GM12878 (cell line): Measurements from ENCODE around the gene HNRNPAB. TPM values are rescaled to one million over a fixed set of nuclear protein-coding genes. Genes with fewer than 3 reads are reported as not detected.

Experiments used
- ATAC-seq: fragments of 200-7000 bp; cut with Tn5 transposase; 3 replicates; pipeline ENCODE4 v1.9.1; 2020; ENCODE audit warnings: mild to moderate bottlenecking, moderate library complexity
- BruUV-seq: library from RNA; stranded (reverse); fragments of 400-500 nt; replicated peaks from 2 replicates; lab custom pipeline; 2021; lab: Mats Ljungman, UMichigan
- CTCF ChIA-PET: fragments of 300-600 bp; sonication (Branson Sonifier 250); formaldehyde crosslinking; extraction: SDS; loops from one replicate; lab custom pipeline; 2021; ENCODE audit warnings: inconsistent platforms; lab: Yijun Ruan, JAX
- POLR2A ChIA-PET: fragments of 350-600 bp; formaldehyde crosslinking; extraction: SDS; loops from one replicate; lab custom pipeline; 2021; ENCODE audit warnings: inconsistent platforms; lab: Charles Lee
- RAD21 ChIA-PET: fragments of 300-600 bp; sonication (Branson Sonifier 250); formaldehyde crosslinking; loops from one replicate; lab custom pipeline; 2023; ENCODE audit warnings: antibody characterized with exemption; ENCODE audit not compliant: unreplicated experiment; lab: Charles Lee
- SMC1A ChIA-PET: fragments of 300-600 bp; sonication (Branson Sonifier 250); formaldehyde crosslinking; loops from one replicate; lab custom pipeline; 2023; ENCODE audit not compliant: unreplicated experiment, uncharacterized antibody; lab: Charles Lee
- DNase-seq: peaks from one replicate; pipeline ENCODE4 v3.0.0-alpha.2; 2011; ENCODE audit warnings: low read depth, low spot score
- FAIRE-seq: peaks from 3 replicates; lab custom pipeline; 2011; peaks lifted over from hg19 to GRCh38; lab: Jason Lieb, UNC
- H2AFZ ChIP-seq: 2 replicates; pipeline ENCODE4 v1.6.0; 2011; ENCODE audit warnings: low read depth, low read length, control low read depth; ENCODE audit not compliant: control insufficient read depth
- H3K27ac ChIP-seq: 2 replicates; pipeline ENCODE4 v1.5.1; 2011; ENCODE audit warnings: control low read depth; ENCODE audit not compliant: control insufficient read depth, insufficient read depth
- H3K27me3 ChIP-seq, 2 experiments: replicated peaks in 1 of 2; 2 replicates each; pipeline versions ENCODE4 v1.6.0 to v1.6.1; 2011; ENCODE audit warnings: low read length in 1 of 2; ENCODE audit not compliant: control insufficient read depth in 2 of 2, insufficient read depth in 2 of 2
- H3K36me3 ChIP-seq, 2 experiments: 2 replicates each; pipeline ENCODE4 v1.5.1; 2011; ENCODE audit warnings: low read length in 1 of 2; ENCODE audit not compliant: control insufficient read depth in 2 of 2, insufficient read depth in 2 of 2
- H3K4me1 ChIP-seq: 2 replicates; pipeline ENCODE4 v1.6.1; 2011; ENCODE audit warnings: mild to moderate bottlenecking, low read length, moderate library complexity, mixed read lengths; ENCODE audit not compliant: control insufficient read depth, insufficient read depth
- H3K4me2 ChIP-seq: 2 replicates; pipeline ENCODE4 v1.6.0; 2011; ENCODE audit warnings: control low read depth; ENCODE audit not compliant: control insufficient read depth, insufficient read depth
- H3K4me3 ChIP-seq: fragments of 200-600 bp; sonication (generic); 2 replicates; pipeline ENCODE4 v1.5.1; 2016
- H3K79me2 ChIP-seq: 2 replicates; pipeline ENCODE4 v1.6.0; 2011; ENCODE audit warnings: low read length; ENCODE audit not compliant: control insufficient read depth, insufficient read depth
- H3K9ac ChIP-seq: 2 replicates; pipeline ENCODE4 v1.8.0; 2011; ENCODE audit warnings: low read length, control low read depth, mixed read lengths; ENCODE audit not compliant: control insufficient read depth, insufficient read depth
- H3K9me3 ChIP-seq: replicated peaks from 3 replicates; pipeline ENCODE4 v1.5.1; 2011; ENCODE audit warnings: mild to moderate bottlenecking, low read length; ENCODE audit not compliant: control insufficient read depth, insufficient read depth
- H4K20me1 ChIP-seq: 2 replicates; pipeline ENCODE4 v1.6.0; 2011; ENCODE audit not compliant: control insufficient read depth, insufficient read depth
- BMI1 ChIP-seq: fragments of 450-650 bp; IDR thresholded peaks from 2 replicates; pipeline ENCODE4 v1.6.1; 2016; ENCODE audit warnings: mild to moderate bottlenecking, moderate library complexity, borderline replicate concordance
- BRCA1 ChIP-seq: IDR thresholded peaks from 2 replicates; pipeline ENCODE4 v1.6.1; 2011; ENCODE audit warnings: low read depth, low read length, improper control_type of control experiment
- CREB1 ChIP-seq: IDR thresholded peaks from 2 replicates; pipeline ENCODE4 v1.6.1; 2012; ENCODE audit warnings: low read depth, mild to moderate bottlenecking, inconsistent platforms
- E4F1 ChIP-seq: fragments of 450-650 bp; IDR thresholded peaks from 2 replicates; pipeline ENCODE4 v1.6.1; 2018; ENCODE audit warnings: borderline replicate concordance, mild to moderate bottlenecking; ENCODE audit not compliant: partially characterized antibody
- ESRRA ChIP-seq: IDR thresholded peaks from 2 replicates; pipeline ENCODE4 v1.6.1; 2012; ENCODE audit warnings: mild to moderate bottlenecking, low read length, improper control_type of control experiment
- HDGF ChIP-seq: fragments of 450-650 bp; IDR thresholded peaks from 2 replicates; pipeline ENCODE4 v1.6.1; 2016; ENCODE audit warnings: antibody characterized with exemption
- IKZF1 ChIP-seq: fragments of 450-650 bp; conservative IDR thresholded peaks from 2 replicates; pipeline ENCODE4 v1.6.1; 2017; ENCODE audit warnings: antibody characterized with exemption, mild to moderate bottlenecking
- NR2C1 ChIP-seq: fragments of 450-650 bp; IDR thresholded peaks from 2 replicates; pipeline ENCODE4 v1.6.1; 2017; ENCODE audit warnings: antibody characterized with exemption, mild to moderate bottlenecking, moderate library complexity
- POLR2AphosphoS5 ChIP-seq: IDR thresholded peaks from 2 replicates; pipeline ENCODE4 v1.6.1; 2011; ENCODE audit warnings: mild to moderate bottlenecking, low read length, inconsistent platforms
- SPI1 ChIP-seq: IDR thresholded peaks from 2 replicates; pipeline ENCODE4 v1.6.1; 2011; ENCODE audit warnings: low read depth, mild to moderate bottlenecking, low read length, moderate library complexity, borderline replicate concordance; ENCODE audit not compliant: insufficient read depth
- SUZ12 ChIP-seq: fragments of 200-600 bp; sonication (generic); IDR thresholded peaks from one replicate; pipeline ENCODE4 v1.6.1; 2018; ENCODE audit warnings: antibody characterized with exemption, mild to moderate bottlenecking; ENCODE audit not compliant: unreplicated experiment
- USF2 ChIP-seq: IDR thresholded peaks from 2 replicates; pipeline ENCODE4 v1.6.1; 2011; ENCODE audit warnings: low read depth, low read length, improper control_type of control experiment, borderline replicate concordance
- ZNF384 ChIP-seq: IDR thresholded peaks from 2 replicates; pipeline ENCODE4 v1.6.1; 2012; ENCODE audit warnings: low read depth, mild to moderate bottlenecking, low read length, improper control_type of control experiment, borderline replicate concordance
- WGBS: methylation state at CpG from one replicate; pipeline ENCODE4 v1.1.6; 2016; ENCODE audit warnings: low lambda C conversion rate; ENCODE audit not compliant: insufficient replicate concordance, insufficient coverage; ENCODE audit errors: missing lambda C conversion rate; 5-methylcytosine and 5-hydroxymethylcytosine counted together
- in situ Hi-C: fragments of 300-500 bp; cut with MboI; formaldehyde crosslinking; loops from 9 replicates; pipeline ENCODE4 v1.14.3; 2018; ENCODE audit warnings: mixed read lengths
- intact Hi-C: fragments of 100-400 bp; cut with micrococcal nuclease; formaldehyde crosslinking; loops from one replicate; pipeline ENCODE4 v1.14.2; 2022; ENCODE audit not compliant: unreplicated experiment
- polyA plus RNA-seq, 11 experiments: library from polyadenylated mRNA; depleted of rRNA in 4 of 11; unstranded in 6 of 11; stranded (reverse) in 5 of 11; fragments of >200 nt; fragmentation: Nextera tagmentation in 4 of 11; fragmentation: Illumina TruSeq in 1 of 11; extraction: Ambion mirVana in 4 of 11; extraction: Trizol in 1 of 11; gene quantifications; 1 replicate in 1 of 11; 2 replicates in 10 of 11; pipeline versions ENCODE4 v1.2.1 to v1.2.3, GENCODE V29; 2011 to 2016; ENCODE audit warnings: inconsistent platforms in 2 of 11, missing spikeins in 2 of 11, low read depth in 1 of 11
- total RNA-seq, 4 experiments: library from RNA; depleted of rRNA in 3 of 4; stranded (reverse); fragments of >200 nt in 3 of 4; fragmentation: Illumina TruSeq in 1 of 4; extraction: Trizol in 1 of 4; gene quantifications; 2 replicates each; pipeline versions ENCODE4 v1.2.1 to v1.2.3, GENCODE V29; 2013 to 2021
- TF ChIP-seq, protein P1 (sequence below): fragments of 450-650 bp; IDR thresholded peaks from 2 replicates; pipeline ENCODE4 v1.6.1; 2017; ENCODE audit warnings: mild to moderate bottlenecking, moderate library complexity

HNRNPAB gene
- total and polyA plus RNA-seq, 10 of the 15 experiments (the other 5 are each of a cell fraction or from before 2014, with no cell fraction given), result 42.3 to 330 (median 230) TPM

DNA sequence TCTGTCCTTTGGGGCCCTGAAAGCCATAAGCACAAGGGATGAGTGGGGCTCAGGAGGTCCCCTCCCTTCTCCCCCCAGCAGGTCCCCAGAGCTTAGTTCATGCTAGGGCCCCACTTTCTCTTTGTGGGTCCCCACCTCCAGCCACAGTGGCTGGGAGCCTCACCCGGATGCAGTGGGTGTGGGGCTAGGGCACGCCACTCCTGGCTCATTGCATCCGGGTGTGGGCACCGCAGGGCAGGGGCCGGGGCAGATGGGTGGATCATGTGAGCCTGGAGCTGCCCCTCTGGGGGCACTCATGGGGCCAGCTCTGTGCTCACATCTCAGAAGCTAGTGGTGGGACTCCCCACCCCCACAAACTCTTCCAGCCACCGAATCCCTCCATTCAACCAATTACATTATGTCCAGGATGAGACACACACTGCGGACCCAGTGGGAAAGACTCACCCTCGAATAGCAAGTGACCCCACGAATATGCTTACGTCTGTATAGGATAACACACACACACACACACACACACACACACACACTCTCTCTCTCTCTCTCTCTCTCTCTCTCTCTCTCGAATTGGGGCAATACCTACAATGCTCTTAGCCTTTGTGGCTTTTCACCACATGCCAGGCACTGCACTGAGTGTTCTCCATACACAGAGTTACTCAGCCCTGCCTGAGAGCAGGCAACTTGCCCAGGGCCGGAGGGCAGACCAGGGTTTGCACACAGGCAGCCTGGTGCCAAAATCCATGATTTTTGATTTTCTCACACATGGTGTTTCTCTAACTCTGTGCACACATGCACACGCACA lies 45.1 kb downstream of the HNRNPAB start:
- in situ Hi-C loops (no loop called here), intact Hi-C loops (no loop called here)
- H3K9ac ChIP-seq, result no peak overlapping the region

More for the DNA sequence above, 45.1 kb downstream of the HNRNPAB start:
- Histone ChIP-seq H2AFZ (no peak overlapping the region), H3K36me3 (no peaks in the 10 kb centered on the region), H4K20me1 (no peaks in the 10 kb centered on the region), H3K4me1 (peaks cover 13% of the 10 kb centered on the region), H3K79me2 (no peaks in the 10 kb centered on the region), H3K27ac (no peak overlapping the region), H3K9me3 (no peaks in the 10 kb centered on the region), H3K27me3 (no peaks in the 10 kb centered on the region), H3K4me3 (no peak overlapping the region), H3K4me2 (no peak overlapping the region)
- TF ChIP-seq HDGF (no peak), POLR2AphosphoS5 (no peak), IKZF1 (no peak), SUZ12 (no peak), ESRRA (no peak), NR2C1 (no peak), CREB1 (no peak), SPI1 (no peak), BRCA1 (no peak), USF2 (no peak), BMI1 (no peak), ZNF384 (no peak), E4F1 (no peak)
- TF ChIP-seq, protein P1, sequence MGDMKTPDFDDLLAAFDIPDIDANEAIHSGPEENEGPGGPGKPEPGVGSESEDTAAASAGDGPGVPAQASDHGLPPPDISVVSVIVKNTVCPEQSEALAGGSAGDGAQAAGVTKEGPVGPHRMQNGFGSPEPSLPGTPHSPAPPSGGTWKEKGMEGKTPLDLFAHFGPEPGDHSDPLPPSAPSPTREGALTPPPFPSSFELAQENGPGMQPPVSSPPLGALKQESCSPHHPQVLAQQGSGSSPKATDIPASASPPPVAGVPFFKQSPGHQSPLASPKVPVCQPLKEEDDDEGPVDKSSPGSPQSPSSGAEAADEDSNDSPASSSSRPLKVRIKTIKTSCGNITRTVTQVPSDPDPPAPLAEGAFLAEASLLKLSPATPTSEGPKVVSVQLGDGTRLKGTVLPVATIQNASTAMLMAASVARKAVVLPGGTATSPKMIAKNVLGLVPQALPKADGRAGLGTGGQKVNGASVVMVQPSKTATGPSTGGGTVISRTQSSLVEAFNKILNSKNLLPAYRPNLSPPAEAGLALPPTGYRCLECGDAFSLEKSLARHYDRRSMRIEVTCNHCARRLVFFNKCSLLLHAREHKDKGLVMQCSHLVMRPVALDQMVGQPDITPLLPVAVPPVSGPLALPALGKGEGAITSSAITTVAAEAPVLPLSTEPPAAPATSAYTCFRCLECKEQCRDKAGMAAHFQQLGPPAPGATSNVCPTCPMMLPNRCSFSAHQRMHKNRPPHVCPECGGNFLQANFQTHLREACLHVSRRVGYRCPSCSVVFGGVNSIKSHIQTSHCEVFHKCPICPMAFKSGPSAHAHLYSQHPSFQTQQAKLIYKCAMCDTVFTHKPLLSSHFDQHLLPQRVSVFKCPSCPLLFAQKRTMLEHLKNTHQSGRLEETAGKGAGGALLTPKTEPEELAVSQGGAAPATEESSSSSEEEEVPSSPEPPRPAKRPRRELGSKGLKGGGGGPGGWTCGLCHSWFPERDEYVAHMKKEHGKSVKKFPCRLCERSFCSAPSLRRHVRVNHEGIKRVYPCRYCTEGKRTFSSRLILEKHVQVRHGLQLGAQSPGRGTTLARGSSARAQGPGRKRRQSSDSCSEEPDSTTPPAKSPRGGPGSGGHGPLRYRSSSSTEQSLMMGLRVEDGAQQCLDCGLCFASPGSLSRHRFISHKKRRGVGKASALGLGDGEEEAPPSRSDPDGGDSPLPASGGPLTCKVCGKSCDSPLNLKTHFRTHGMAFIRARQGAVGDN, result no peak
- RAD21 ChIA-PET, result no interaction called here
- 29% methylated on average over 13 of the region's 13 CpGs for WGBS
- POLR2A ChIA-PET, result no interaction called here
- SMC1A ChIA-PET, result no interaction called here
- ATAC-seq, result peak; percentile 48
- no peak for DNase-seq
- CTCF ChIA-PET, result interaction anchor here (1.0 to 1.3 kb wide), 2 partner anchors 10 to 14 kb away, joined by 3 read pairs; no protein-coding TSS in a partner anchor
- FAIRE-seq, result no peak
- no TSS peak for BruUV-seq
